Small intestine (tissue), 7 donors: ENCODE measurements around the gene GABARAP. TPM values are rescaled to one million over a fixed set of nuclear protein-coding genes. Genes with fewer than 3 reads are reported as not detected.
A peak's percentile ranks its signal among the peaks of the same experiment; 100 is the strongest.

Source experiments
- DNase-seq, 2 donors: peaks; one replicate each; pipeline versions ENCODE4 v3.0.0 to v3.0.0-alpha.2; 2013
- FAIRE-seq: peaks from 2 replicates; lab custom pipeline; 2012; peaks lifted over from hg19 to GRCh38; lab: Jason Lieb, UNC
- H3K27ac ChIP-seq, 3 donors: one replicate each; pipeline ENCODE4 v1.5.1; 2013; ENCODE audit warnings: low read length in 2 of 3, mild to moderate bottlenecking in 2 of 3, control low read depth in 1 of 3, inconsistent platforms in 1 of 3, low read depth in 1 of 3, moderate library complexity in 1 of 3
- H3K27me3 ChIP-seq, 3 donors: one replicate each; pipeline ENCODE4 v1.6.1; 2013; ENCODE audit warnings: low read length in 3 of 3, inconsistent platforms in 1 of 3; ENCODE audit not compliant: control insufficient read depth in 3 of 3, insufficient read depth in 3 of 3
- H3K36me3 ChIP-seq, 3 donors: one replicate each; pipeline ENCODE4 v1.6.1; 2013; ENCODE audit warnings: low read length in 3 of 3, inconsistent platforms in 1 of 3, low read depth in 1 of 3, mild to moderate bottlenecking in 1 of 3, moderate library complexity in 1 of 3; ENCODE audit not compliant: control insufficient read depth in 3 of 3, insufficient read depth in 2 of 3
- H3K4me1 ChIP-seq, 3 donors: one replicate each; pipeline ENCODE4 v1.6.1; 2013; ENCODE audit warnings: low read length in 2 of 3, inconsistent platforms in 1 of 3, low read depth in 1 of 3, mild to moderate bottlenecking in 1 of 3, moderate library complexity in 1 of 3; ENCODE audit not compliant: control insufficient read depth in 3 of 3, insufficient read depth in 2 of 3
- H3K4me3 ChIP-seq, 3 donors: one replicate each; pipeline ENCODE4 v1.5.1; 2013; ENCODE audit warnings: low read length in 3 of 3, control low read depth in 1 of 3, inconsistent platforms in 1 of 3, low read depth in 1 of 3, mild to moderate bottlenecking in 1 of 3, moderate library complexity in 1 of 3
- H3K9me3 ChIP-seq, 2 donors: one replicate each; pipeline ENCODE4 v1.6.1; 2013; ENCODE audit warnings: low read depth in 1 of 2, low read length in 1 of 2; ENCODE audit not compliant: control insufficient read depth in 2 of 2, insufficient read depth in 1 of 2
- WGBS, 3 donors: extraction: QIAGEN DNeasy Blood & Tissue Kit; methylation state at CpG; one replicate each; pipeline ENCODE4 v1.1.7; 2013; 5-methylcytosine and 5-hydroxymethylcytosine counted together
- polyA plus RNA-seq, 4 donors: library from polyadenylated mRNA; stranded (reverse) in 3 of 4; unstranded in 1 of 4; fragments of 200-250 nt in 3 of 4; fragments of 120-200 nt in 1 of 4; gene quantifications; one replicate each; pipeline versions ENCODE4 v1.2.1 to v1.2.3, GENCODE V29; 2013
- donor health status: healthy with polysubstance abuse.
- donor health status: control.
- donor health status: control.
- donor health status: Bipolar disorder and iron deficiency.
- donor health status: healthy.

GABARAP gene
- polyA plus RNA-seq, 4 donors, result 541 to 1,100 (median 797) TPM

DNA sequence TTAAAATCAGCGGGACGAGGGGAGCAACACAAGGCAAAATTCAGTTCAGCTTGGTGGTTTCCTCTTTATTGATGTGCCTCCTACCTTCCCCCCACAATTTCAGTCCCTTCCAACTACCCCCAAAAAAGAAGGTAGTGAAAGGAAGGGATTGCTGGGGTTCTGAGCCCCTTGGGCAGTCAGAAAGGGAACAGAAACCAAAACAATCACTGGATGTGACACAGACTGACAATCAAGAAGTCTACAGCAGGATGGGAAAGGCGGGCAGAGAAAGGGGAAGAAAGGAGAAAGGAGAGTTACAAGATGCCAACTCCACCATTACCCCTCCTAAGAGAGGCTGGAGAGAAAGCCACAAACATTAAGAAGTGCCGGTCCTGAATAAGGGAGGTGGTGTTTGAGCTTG is 1.9 kb downstream of the GABARAP start:
- 56 to 62% (median 60%) methylated on average over 4 of the region's 4 CpGs for WGBS, 3 donors
- H3K4me3 ChIP-seq, result peak overlapping the region in 2 of 3 donors; percentile 95 to 99
- peak overlapping the region in 2 of 3 donors; percentile 98 to 99 for H3K27ac ChIP-seq
- DNase-seq (no peak), FAIRE-seq (no peak)
- H3K9me3 ChIP-seq, result no peaks in the 10 kb centered on the region
- peaks cover 3 to 40% (median 3%) of the 10 kb centered on the region in 3 donors for H3K4me1 ChIP-seq
- H3K36me3 ChIP-seq, result peaks cover 2 to 53% (median 8%) of the 10 kb centered on the region in 3 donors
- H3K27me3 ChIP-seq, result no peaks in the 10 kb centered on the region

DNA sequence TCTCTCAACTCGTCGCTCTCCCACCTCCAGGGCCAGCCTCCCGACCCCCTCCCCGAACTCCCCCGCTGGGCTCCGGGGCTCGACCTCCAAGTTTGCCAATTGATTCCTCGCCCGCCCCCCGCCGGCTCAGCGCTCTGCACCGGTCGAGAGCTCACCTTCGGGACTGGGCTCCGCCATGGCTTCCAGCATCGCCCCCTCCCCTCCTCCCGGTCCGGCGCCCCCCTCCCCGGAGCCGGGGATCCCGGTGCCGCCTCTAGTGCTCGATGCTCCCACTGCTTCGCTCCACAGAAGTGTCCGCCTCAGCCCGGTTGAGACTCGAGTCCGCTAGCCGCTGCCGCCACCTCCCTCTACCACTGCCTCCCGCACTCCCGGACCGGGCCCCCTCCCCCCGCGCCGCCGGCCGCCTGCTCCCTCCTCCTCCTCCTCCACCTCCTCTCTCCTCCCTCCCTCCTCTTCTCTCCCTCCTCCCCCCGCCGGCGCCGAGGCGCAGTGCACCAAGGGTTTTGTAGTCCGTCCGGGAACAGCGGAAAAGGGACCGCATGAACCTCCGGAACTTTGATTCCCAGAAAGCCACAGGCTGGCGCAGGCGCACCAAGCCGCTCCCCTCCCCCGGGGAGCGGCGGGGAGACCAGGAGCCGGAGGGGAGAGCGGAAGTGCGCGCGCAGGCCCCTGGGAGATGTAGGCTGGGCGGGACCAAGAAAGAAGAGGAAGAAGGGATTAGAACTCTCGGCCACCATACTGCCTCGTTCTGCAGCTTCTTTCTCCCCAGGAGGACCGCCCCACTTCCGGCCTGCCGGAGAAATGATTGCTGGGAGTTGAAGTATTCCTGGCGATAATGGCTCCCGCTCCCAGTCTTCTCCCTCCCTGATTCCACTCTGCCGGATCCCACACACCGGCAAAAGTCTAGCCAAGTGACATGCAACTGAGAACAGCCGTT is 2.9 kb downstream of the GABARAP start, which contains the start of gene PHF23:
Gene PHF23 (minus strand): TSS at position 367 of the 937 bp plus-strand sequence. CDS start 178 bp downstream, at position 189.
- FAIRE-seq, result no peak

DNA sequence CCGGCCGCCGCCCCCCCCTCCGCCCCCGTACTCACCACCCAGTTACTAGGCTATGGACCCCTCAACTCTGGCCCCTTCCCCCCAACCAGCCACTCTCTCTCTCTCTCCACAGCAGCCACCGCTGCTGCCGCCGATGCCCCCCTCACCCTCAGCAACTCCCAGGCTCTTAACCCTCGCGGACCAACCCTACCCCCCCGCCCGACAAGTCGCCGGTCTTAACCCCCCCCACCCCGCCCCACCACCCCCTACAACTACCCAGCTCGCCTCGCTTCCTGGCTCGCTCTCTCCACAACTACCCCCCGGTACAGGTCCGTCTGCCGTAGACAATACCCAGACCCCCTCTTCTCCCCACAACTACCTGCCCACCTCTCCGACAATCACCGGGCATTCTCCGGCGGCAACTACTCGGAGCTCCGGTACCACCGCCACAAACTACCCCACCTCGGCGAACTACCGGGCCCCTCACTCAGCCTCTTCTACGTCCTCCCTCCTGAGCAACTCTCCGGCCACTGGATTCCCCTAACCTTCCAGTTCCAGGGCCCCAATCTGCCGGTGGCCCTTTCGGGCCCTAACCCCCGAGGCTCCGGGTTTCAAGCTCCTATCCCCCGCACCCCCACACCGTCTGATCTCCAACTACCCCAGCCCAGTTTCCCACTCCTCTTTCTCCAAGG is 3.7 kb downstream of the GABARAP start:
- 0 to 1% (median 1%) methylated on average over 30 to 39 of the region's 39 CpGs for WGBS, 3 donors
- H3K9me3 ChIP-seq, result no peaks in the 10 kb centered on the region
- H3K27me3 ChIP-seq, result no peaks in the 10 kb centered on the region
- H3K4me1 ChIP-seq, result peaks cover 3 to 50% (median 3%) of the 10 kb centered on the region in 3 donors
- FAIRE-seq (no peak), DNase-seq (peak; percentile 28 to 66)
- peak overlapping the region; percentile 93 to 99 (median 95) for H3K4me3 ChIP-seq
- H3K36me3 ChIP-seq, result peaks cover 2 to 44% (median 5%) of the 10 kb centered on the region in 3 donors
- H3K27ac ChIP-seq, result peak overlapping the region; percentile 68 to 92 (median 84)

More for the DNA sequence above, 2.9 kb downstream of the GABARAP start, which contains the start of gene PHF23:
- Histone ChIP-seq H3K27ac (peak within 1 kb of the TSS; percentile 68 to 99 (median 92)), H3K36me3 (peaks cover 2 to 51% (median 5%) of the 10 kb centered on the region in 3 donors), H3K4me3 (peak within 1 kb of the TSS; percentile 93 to 99 (median 95)), H3K4me1 (peaks cover 3 to 50% (median 3%) of the 10 kb centered on the region in 3 donors), H3K9me3 (no peaks in the 10 kb centered on the region), H3K27me3 (no peaks in the 10 kb centered on the region)
- peak; percentile 100 for DNase-seq
- 1% methylated on average over 47 to 72 of the region's 72 CpGs for WGBS, 3 donors

DNA sequence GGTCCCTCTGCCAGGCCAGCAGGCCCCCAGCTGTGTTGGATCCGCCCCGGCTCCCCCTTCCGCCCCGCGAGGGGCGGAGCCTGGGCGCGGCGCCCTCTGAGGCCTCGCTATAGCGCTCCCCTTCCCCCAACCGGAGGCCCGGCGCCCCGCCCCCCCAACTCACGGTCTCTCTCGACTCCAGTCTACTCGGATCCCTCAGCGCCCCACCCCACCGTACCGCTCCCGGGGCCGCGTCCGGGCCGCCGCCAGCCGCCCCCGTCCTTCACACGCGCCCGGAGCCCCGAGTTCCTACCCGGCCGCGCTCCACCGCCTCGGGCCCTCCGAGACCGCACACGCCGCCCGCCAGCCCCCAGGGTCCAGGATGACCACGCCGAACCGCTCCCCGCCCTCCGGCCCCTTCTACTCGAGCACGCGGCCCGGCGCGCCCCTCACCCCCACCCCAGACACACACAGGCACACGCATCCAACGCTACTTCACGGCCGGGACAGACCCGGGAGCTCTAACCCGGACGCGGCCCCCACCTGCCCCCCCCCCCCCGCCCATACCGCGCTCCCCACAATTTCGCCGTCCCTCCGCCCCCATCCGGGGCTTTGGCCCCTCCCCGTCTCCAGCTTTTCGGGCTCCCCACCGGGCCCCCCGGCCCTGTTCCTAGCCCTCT is 4.4 kb downstream of the GABARAP start:
- peak; percentile 80 to 93 for DNase-seq
- Histone ChIP-seq H3K9me3 (no peaks in the 10 kb centered on the region), H3K4me1 (peaks cover 3 to 45% (median 4%) of the 10 kb centered on the region in 3 donors), H3K27ac (peak overlapping the region; percentile 88 to 92 (median 91)), H3K4me3 (peak overlapping the region; percentile 93 to 99 (median 95)), H3K36me3 (peaks cover 2 to 41% (median 5%) of the 10 kb centered on the region in 3 donors), H3K27me3 (no peaks in the 10 kb centered on the region)
- no peak for FAIRE-seq
- WGBS, 3 donors, result 1 to 2% (median 1%) methylated on average over 25 to 72 of the region's 73 CpGs

DNA sequence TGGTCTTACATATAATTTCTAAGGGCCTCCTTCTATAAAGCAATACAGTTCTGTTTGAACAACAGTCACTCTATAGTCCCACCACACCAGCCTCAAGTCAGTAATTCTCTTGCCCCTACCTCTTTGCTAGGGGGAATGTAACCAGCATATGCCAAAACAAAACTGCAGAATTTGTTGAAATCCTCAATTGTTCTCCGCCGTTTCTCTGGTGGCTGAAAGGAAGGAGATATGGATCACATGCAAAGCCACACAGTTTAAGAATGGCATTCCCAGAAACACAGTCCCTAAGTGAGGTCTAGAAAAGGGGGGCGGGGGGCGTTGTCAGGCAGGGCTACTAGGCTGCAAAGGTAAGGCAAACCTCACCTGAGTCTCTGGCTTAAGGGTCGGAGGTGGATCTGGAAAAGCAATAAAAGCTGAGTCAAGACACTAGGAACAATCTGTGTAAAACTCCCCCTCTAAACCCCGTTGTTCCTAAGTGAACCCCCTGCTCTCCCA is 4.9 kb downstream of the GABARAP start:
- H3K9me3 ChIP-seq, result no peaks in the 10 kb centered on the region
- H3K27me3 ChIP-seq, result no peaks in the 10 kb centered on the region
- H3K27ac ChIP-seq, result peak overlapping the region; percentile 59 to 92 (median 91)
- 15 to 26% (median 24%) methylated on average over 6 of the region's 6 CpGs for WGBS, 3 donors
- H3K4me3 ChIP-seq, result peak overlapping the region; percentile 93 to 99 (median 95)
- H3K36me3 ChIP-seq, result peaks cover 2 to 41% (median 5%) of the 10 kb centered on the region in 3 donors
- DNase-seq (no peak), FAIRE-seq (no peak)
- H3K4me1 ChIP-seq, result peaks cover 4 to 48% (median 6%) of the 10 kb centered on the region in 3 donors

DNA sequence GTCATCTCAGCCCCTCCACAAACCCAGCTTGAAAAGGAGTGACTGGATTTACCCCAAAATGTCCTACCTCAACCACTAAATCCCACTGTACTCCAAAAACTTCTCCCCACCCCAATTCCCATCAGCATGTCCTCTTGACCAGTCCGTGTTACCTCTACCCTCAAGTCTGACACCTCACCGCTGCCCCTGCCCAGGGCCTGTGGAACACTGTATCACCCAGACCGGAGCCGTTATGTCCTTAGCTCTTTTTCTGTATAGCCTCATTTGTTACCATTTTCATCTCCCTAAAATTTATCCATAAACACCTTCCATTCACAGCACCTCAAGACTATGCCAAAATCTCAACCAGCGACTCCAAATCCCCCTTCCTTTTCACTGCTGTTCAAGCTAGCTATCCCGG is 5.4 kb downstream of the GABARAP start:
- H3K36me3 ChIP-seq, result peaks cover 2 to 41% (median 5%) of the 10 kb centered on the region in 3 donors
- no peak for FAIRE-seq
- no peak overlapping the region for H3K4me3 ChIP-seq
- 79 to 87% (median 80%) methylated on average over 6 of the region's 6 CpGs for WGBS, 3 donors
- no peak for DNase-seq
- H3K9me3 ChIP-seq, result no peaks in the 10 kb centered on the region
- no peaks in the 10 kb centered on the region for H3K27me3 ChIP-seq
- H3K27ac ChIP-seq, result peak overlapping the region in 2 of 3 donors; percentile 59 to 92
- H3K4me1 ChIP-seq, result peaks cover 4 to 52% (median 7%) of the 10 kb centered on the region in 3 donors

DNA sequence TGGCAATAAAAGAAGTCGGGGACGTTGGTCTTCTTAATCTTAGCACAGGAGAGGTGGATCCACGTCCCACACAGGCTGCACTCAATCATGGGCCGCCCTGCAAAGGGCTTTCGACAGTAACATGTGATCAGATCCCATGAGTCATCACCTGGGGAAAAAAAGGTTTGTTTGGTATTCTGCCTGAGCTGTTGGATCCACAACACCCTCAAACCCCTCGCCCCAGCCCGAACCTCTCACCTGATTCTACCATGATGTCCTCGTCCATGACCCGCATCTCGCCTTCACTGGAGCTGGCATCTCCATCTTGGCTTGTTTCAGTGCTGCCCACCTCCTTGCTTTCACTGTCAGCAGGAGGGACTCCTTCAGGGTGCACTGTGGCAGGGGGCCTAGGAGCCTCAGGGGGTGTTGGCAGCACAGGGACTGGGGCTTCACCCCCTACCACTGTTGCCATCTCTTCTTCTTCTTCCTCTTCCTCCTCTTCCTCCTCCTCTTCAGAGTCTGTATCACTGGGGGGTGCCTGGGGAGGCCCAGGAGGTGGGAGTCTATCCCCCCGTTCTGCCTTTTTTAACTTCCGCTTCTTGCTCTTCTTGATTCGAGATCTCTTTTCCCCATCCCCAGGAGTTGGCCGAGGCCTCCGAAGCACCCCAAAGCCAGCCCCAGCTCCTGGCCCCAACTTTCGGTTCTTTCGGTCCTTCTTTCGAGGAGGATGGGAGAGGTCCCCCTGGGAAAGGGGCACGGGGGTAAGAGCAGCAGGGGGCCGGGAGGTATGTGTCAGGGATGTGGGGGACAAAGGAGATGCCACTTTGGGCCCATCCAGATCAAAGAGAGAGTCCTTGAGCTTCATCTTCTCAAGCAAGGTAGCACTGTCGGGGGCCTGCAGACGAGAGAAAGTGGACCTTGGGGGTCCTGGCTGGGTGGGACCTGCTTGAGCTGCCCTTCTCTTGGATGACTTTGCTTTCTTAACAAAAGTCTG is 6.3 kb downstream of the GABARAP start:
- peak in 1 of 2 donors; percentile 64 for DNase-seq
- Histone ChIP-seq H3K36me3 (peaks cover 2 to 42% (median 5%) of the 10 kb centered on the region in 3 donors), H3K9me3 (no peaks in the 10 kb centered on the region), H3K4me3 (peak overlapping the region in 1 of 3 donors; percentile 74), H3K27ac (peak overlapping the region in 2 of 3 donors; percentile 86 to 92), H3K4me1 (peaks cover 4 to 49% (median 7%) of the 10 kb centered on the region in 3 donors), H3K27me3 (no peaks in the 10 kb centered on the region)
- FAIRE-seq, result no peak
- 68 to 82% (median 73%) methylated on average over 22 of the region's 22 CpGs for whole genome bisulfite sequencing, 3 donors
